NCI-H2081 treated with DMSO at 0.1 percent for 48 hours (cell line): Measurements from ENCODE around the gene UBN1.

ENCODE experiments used
- DNase-seq: peaks from one replicate; lab custom pipeline; 2025; lab: John Stamatoyannopoulos, UW

The UBN1 gene

GRCh38 chr16:4814542-4815173, 32.6 kb upstream of the UBN1 start:
- no peak for DNase-seq

GRCh38 chr16:4820652-4821051, 26.6 kb upstream of the UBN1 start:
- no peak for DNase-seq

DNA sequence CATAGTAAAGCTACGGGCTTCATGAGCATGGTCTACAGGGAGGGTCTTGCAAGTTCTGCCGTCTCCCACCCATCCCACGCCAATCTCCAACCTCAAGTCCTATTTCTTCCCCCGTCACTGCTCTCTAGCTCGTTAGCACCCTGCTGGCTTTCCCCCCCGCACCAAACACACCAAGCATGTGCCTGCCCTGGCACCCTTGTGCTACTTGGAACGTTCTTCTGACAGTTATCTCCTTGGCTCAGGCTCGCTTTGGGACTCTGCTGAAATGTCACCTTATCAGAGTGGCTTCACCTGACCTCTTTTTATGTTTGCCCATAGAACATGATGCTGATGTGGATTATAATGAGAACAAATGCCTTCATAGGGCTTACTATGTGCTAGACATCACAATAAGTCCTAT, 22.1 kb upstream of the UBN1 start:
- no peak for DNase-seq

DNA sequence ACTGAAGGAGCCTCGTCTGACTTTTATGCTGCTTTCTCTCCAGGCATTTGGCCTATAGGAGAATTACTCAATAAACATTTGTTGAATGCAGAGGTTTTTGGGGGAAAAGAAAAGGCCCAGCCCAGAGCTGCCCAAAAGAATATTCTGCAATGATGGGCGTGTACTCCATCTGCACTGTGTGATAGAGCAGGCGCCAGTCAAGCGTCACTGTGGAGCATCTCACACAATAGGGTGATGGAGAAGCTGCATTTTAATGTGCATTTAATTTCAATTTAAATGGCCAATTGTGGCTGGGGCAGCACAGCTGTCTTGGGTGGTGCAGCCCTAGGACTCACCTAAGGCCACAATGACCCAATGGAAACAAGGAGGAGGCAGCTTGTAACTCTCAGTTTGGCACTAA, 20.8 kb upstream of the UBN1 start:
- DNase-seq, result no peak

- DNase-seq, result no peak
These were observed 20.3 kb upstream of the UBN1 start for GRCh38 chr16:4826980-4827379.

DNA sequence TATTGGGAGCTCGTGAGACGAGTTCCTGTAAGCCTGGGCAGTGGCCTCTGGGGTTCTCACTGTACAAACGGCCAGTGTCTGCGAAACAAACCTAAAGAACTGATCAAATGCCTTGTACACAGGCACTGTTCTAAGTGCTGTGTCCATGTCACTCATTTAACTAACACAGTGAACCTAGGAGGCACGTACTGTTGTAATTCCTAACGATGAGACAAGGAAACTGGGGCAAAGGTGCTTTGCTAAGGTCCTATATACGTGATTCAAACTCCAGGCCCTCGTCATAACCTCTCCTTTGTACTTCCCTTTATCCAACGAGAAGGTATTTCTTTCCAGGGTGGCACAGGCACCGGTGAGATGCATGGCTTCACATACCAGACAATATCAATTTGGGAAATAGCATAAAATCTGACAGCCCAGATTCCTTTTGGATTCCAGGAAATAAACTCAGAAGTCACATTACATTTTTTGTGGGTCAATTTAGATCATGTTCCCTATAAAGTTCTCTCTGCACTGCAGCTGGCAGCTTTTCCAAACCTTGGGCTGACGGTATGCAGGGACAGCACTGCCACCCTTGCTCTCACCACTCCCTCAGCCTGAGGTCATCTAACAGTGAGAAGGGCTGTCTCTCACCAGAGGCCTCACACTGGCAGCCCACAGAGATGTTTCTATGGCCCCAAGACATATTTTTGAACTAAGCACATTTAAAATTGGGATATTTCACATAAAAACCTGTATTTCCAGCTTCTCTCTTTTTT, 18.5 kb upstream of the UBN1 start:
- no peak for DNase-seq

GRCh38 chr16:4830408-4830807, 16.9 kb upstream of the UBN1 start:
- DNase-seq, result no peak

DNA sequence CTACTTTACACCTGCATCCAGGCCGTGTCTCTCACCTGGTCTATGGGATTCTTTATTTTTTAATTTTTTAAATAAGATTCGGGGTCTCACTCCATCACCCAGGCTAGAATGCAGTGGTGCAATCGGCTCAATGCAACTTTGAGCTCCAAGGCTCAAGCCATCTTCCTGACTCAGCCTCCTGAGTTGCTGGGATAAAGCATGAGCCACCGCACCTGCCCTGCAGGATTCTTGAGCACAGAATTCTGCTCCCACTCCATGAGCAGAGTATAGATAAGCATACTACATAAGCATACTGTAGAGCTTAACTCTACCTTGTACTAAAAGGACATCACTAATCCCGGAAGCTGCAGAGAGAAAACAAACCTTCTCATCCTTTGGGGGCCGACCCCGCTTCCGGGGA, 15.7 kb upstream of the UBN1 start:
- DNase-seq, result no peak

DNA sequence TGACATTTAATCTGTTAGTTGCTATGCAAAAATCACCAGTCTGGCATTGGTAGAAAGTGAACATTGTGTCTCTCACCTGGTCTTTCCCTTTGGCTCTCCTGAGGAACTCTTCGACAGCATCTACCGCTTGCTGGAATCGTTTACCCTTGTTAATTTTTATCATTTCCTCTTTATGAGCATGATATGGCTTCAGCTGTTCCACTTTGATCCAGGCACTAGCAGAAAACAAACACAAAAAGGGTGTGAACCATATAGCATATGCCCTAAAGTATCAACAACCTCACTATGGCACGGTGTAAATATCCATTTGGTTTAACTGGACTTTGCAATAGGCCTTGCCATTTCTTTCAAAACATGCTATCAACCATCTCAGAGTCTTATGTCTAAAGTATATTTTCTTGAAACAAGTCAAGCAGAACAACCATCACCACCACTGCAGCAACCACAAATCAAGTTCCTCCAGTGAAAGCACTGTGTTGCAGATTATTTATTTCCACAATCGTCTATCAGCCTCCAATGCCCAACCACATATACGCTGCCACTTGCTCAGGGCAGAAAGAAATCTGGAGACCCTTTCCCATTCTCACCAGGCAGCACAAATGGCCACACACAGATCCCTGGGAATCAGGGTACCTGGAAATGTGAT, 14.5 kb upstream of the UBN1 start:
- DNase-seq, result no peak

- no peak for DNase-seq
These were observed 13.7 kb upstream of the UBN1 start for GRCh38 chr16:4833584-4833983.

GRCh38 chr16:4836727-4837126, 10.6 kb upstream of the UBN1 start:
- no peak for DNase-seq

DNA sequence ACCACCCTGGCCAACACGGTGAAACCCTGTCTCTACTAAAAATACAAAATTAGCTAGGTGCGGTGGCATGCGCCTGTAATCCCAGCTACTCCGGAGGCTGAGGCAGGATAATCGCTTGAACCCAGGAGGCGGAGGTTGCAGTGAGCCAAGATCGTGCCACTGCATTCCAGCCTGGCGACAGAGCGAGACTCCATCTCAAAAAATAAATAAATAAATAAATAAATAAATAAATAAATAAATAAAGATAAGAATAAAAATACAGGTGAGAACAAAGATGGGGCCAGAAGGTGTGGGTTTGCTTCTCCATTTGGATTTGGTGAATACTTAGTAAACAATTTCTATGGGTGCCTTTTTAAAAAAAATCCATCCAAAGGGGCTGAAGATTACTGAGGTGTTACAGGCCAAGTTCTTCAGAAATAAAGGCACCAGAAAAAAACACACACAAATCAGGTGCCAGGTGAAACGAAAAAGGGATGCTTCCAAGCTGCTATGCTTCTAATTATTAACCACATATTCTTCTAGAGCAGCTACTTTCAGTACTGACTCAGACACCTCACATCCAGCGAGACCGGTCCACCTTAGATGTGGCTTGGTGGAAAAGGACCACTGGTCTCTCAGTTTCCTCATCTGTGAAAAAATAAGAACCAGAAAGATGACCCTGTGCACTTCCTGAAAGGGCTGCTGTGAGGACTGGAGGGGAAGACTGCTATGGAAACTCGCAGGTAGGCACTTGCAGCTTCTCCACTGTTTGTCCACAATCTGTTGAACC, 9.4 kb upstream of the UBN1 start:
- DNase-seq, result no peak

- no peak for DNase-seq
These were observed 7.3 kb upstream of the UBN1 start for GRCh38 chr16:4839942-4840341.

DNA sequence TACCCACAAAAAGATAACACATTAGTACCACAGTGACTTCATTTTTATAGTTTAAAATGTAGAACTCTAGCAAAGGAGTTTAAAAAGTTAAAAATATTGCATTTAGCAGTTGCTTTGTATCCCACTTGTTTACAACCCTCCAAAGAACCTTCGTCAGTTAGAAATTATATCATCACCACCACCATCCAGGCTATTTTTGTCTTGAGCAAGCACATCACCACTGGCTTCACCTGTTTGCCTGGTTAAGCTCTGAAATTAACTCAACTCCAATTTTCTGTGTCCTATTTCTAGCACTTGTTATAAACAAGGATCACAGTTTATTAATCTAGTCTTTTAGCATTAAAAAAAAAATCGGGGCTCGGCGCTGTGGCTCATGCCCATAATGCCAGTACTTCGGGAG, 6.3 kb upstream of the UBN1 start:
- no peak for DNase-seq

- no peak for DNase-seq
These were observed 779 bp upstream of the UBN1 start for GRCh38 chr16:4846503-4846900.

GRCh38 chr16:4847774-4848587, 700 bp downstream of the UBN1 start:
- DNase-seq, result no peak

DNA sequence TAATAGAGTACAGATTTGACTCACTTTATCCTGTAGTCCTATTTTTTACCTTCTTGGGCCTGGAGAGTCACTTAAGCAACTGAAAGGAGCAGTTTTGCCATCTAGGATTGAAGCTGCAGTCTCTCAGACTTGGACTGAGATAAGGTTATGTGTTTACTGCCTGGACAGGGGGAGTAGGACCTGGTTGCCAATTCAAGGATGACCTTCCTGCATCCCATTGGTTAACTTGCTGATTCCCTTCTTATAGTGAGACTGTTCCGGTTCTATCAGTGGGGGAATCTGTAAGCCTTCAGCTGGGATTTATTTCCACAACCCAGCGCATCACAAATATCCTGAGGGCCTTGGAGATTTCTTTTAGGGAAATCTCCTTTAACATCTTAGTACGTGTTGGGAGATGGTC, 2.9 kb downstream of the UBN1 start:
- DNase-seq, result no peak

GRCh38 chr16:4852221-4852872, 5.1 kb downstream of the UBN1 start:
- DNase-seq, result no peak

DNA sequence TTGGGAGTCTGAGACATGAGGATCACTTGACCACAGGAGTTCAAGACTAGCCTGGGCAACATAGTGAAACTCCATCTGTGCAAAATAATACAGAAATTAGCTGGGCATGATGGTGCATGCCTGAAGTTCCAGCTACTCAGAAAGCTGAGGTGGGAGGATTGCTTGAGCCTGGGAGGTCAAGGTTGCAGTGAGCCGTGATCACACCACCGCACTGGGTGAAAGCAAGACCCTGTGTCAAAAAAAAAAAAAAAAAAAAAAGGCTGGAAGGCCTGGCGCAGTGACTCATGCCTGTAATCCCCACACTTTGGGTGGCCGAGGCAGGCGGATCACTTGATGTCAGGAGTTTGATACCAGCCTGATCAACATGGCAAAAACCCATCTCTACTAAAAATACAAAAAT, 8.1 kb downstream of the UBN1 start:
- no peak for DNase-seq

- DNase-seq, result no peak
These were observed 8.5 kb downstream of the UBN1 start for GRCh38 chr16:4855804-4856203.

DNA sequence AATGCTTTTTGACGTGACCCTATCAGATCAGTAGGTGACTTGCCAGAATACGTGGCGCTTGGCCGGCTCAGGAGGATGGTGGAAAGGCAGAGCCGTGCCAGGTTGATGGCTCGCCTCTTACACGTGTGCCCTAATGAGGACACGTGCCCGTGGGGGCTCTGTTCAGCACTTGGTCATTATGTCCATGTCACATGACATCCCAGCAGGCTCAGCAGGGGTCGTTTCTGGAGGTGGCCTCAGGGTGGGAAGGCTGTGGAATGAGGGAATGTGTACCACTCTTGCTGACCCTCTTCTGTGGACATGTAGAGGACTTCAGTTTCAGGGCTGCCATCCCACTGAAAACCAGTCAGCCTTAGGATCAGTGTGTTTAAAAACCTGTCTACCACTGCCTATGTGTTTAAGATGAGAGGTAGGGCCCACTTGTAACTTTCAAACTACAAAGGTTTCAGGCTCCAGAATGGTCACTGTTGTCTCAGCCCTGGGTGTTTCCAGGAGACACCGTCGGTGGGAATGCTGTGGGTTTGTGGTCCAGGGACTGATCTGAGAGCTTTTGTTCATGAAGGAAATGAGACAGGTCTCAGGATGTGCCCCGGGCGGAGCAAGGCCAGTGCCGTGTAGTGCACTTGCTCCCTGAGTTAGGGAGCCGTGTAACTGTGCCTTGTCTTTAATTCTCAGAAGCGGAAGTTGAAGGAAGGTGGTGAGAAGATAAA, 12.1 kb downstream of the UBN1 start:
- DNase-seq, result no peak
